Measurements from ENCODE around the gene OXSM.

OXSM gene

DNA sequence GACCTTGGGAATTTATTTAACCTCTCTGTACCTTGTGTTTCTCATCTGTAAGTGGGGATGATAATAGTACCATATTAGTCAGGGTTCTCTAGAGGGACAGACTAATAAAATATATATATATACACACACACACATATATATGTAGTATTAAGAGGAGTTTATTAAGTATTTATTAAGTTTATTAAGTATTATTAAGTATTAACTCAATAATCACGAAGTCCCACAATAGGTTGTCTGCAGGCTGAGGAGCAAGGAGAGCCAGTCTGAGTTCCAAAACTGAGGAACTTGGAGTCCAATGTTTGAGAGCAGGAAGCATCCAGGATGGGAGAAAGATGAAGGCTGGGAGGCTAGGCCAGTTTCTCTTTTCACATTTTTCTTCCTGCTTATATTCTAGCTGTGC lies 14.8 kb downstream of the OXSM start:
- DNase-seq = no peak

- DNase-seq = no peak
These were observed 22.8 kb downstream of the OXSM start for GRCh38 chr3:25812644-25813043.

DNA sequence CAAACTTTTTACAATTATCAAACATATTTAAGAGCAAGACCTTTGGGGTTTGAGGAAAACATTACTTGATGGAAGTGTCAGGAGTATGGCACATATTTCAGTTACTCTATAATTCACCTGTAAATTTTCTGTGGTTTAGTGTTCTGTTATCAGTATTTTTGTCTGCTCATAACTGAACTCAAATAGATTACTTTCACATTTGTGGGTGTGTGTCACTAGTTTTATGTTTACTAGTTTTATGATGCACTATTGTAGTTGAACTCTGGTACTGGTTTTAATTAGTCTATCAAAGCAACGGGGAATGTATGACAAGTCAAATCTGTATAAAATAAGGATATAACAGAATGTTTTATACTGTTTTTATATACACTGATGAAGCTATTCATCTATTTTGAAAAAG lies 27.2 kb downstream of the OXSM start:
- DNase-seq = no peak

DNA sequence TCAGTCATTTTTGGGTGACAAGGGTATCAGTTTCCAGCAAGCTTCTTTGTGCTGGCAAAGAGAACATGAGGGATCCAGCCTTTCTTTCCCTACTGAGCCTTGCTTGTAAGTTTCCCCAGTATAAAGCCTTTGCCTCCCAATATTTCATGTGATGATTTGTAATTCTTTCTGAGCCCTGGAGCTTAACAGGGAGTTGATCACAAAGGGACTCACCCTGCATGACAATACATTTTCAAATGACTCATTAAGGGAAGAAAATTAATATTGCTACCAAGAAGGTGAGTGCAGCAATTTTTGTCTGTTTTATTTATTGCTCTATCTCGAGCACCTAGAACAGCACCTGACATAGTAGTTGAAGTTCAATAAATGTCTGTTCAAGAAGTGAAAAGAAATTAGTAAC lies 27.7 kb downstream of the OXSM start:
- no peak for DNase-seq

DNA sequence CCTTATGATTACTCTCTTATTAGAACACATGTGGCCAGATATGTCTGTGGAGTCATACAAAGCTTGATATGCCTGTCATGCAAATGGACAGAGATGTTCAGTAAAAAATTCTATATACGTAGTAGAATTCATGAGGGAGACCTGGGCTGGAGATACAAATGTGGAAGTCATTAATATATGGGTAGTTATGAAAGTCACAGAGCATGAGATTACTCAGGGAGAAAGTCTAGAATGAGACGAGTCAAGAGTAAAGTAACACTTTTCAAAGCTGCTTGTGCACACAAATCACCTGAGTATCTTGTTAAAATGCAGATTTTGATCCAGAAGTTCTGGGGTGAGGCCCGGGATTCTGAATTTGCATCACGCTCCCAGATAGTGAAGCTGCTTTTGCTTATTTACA lies 28.4 kb downstream of the OXSM start:
- DNase-seq = no peak

GRCh38 chr3:25820366-25820765 lies 30.5 kb downstream of the OXSM start:
- DNase-seq = no peak

DNA sequence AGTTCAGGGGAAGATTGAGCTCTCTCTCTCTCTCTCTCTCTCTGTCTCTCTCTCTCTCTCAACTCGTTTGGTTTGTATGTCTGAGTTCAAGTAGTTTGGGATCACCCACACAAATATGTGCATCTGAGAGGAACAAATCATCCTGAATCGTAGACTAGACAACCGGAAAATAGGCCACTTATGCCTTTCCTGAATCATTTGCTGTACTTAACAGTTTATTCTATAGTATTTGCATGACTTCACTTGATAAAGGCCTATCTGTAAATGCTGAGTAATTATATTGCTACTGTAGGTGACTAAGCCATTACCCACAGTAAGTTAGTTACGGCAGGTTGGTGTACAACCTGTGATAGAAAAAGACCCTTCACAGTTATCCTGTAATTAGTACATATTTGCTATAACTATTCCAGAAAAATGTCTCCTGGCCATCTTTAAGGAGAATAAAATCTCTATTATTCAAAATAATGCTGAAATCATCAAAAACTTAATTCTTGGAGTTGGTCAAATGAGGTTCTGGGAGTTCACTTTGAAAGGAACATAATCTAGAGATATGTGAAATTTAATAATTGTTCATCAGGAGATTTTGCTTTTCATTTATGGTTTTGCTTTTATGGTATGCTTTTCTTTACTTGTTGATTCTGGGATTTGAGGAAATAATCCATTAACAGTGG lies 31.1 kb downstream of the OXSM start:
- DNase-seq = no peak

GRCh38 chr3:25821746-25822573 lies 32.1 kb downstream of the OXSM start:
- DNase-seq = no peak

GRCh38 chr3:25823314-25823713 lies 33.4 kb downstream of the OXSM start:
- no peak for DNase-seq

GRCh38 chr3:25826510-25826909 lies 36.6 kb downstream of the OXSM start:
- DNase-seq = no peak

- no peak for DNase-seq
These were observed 40.7 kb downstream of the OXSM start for GRCh38 chr3:25830373-25831280.

DNA sequence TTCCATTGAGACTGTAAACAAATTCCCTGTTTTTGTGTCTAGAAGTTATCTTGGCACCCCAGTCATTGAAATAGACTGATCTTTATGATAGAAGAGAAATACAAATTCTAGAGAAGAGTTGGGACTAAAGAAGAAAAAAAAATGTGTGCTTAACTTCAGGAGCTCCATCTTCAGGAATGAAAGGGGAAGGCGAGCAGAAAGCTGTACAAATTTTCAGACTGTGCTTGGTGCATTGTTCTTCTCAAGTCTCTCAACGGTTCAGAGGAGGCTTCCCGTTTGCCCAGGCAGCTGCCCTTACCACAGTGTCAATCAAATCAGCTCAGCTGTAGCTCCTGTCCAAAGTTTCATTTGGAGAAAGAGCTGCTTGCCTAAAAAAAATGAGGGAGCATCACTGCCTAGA lies 41.7 kb downstream of the OXSM start:
- DNase-seq = no peak

DNA sequence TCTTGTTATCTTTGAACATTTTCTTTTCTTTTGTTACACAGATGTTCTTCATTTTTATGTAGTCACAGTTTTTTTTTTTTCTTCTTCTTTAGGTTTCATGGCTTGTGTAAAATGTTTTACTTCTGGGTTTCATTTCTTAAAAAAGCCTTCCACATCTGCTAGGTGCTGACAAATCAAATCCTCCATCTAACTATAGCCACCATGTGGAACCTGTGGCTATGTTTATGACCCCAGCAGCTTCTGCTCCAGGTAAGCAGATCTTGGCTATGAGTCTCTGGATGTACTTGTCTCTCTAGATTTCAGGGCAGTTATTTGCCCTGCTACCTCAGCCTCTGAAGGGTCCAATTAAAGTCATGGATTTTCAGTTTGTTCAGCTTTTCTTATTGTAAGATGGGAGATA lies 44.5 kb downstream of the OXSM start:
- DNase-seq = no peak

DNA sequence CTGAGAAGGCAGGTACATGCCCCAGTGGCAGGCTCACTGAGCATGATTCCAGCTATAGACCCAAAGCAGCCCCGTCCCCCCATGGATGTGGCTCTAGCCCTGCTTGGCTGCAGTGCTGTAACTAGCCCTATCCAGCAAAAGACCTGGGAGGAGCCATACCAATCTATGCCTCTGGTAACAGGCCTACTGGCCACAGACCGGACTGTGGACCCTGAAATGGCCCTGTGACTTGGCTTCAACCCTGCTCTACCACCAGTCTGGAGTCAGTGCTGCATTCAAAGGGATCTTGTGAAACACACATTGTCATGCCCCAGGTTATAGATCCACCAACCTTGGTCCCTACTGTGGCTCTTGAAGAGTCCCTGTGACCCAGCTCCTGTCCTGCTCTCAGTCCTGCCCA lies 46.7 kb downstream of the OXSM start:
- DNase-seq = no peak

DNA sequence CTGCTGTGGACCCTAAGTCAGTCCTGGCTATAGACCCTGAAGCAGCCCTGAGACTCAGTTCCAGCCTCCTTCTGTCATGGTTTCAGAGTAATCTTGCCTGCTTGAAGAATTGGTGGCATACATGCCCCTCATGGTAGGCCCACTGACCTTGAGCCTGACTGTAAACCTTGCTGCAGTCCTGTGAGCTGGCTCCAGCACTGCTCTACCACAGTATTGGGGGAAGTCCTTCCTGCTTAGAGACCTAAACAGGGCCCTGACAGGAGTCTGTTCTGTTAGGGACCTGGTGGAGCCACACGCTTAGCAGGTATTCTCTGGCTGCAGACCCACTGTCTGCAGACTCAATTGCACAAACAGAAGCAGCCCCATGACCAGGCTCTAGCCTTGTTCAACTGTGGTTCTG lies 47.1 kb downstream of the OXSM start:
- no peak for DNase-seq

DNA sequence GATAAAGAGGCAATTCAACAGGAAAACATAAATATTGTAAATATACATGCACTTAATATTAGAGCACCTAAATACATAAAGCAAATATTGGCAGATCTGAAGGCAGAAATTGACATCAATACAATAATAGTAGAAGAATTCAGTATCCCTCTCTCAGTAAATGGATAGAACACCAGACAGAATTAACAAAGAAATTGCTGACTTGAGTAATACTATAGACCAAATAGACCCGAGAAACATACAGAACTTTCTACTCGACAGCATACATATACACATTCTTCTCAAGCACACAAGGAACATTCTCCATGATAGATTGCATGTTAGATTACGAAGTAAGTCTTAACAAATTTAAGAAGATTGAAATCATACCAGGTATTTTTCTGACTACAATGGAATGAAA lies 50.2 kb downstream of the OXSM start:
- DNase-seq = no peak

DNA sequence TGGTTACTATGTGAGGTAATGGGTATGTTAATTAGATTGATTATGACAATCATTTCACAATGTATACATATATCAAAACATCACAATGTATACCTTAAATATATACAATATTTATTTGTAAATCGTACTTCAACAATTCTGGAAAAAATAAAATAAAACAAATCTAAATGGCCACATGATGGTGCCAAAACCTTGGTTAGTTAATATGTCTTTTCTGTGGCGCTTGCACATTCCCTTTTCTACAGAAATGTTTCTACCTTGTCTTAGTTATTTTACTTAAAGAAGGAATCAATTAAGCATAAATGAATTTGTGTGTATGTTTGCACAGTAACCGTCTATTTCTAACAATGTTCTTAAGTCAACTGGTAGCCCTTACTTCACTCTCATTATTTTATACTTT lies 53.4 kb downstream of the OXSM start:
- DNase-seq = no peak
